GM19043 (cell line): ENCODE data around the gene ARID2.

ENCODE experiments used
- ATAC-seq: cut with Tn5 transposase; IDR thresholded peaks from one replicate; pipeline ENCODE4 v1.9.1; 2021; ENCODE audit warnings: low read depth; ENCODE audit not compliant: unreplicated experiment

The ARID2 gene

GRCh38 chr12:45721369-45721768, 8.1 kb upstream of the ARID2 start:
- no peak for ATAC-seq

GRCh38 chr12:45721954-45722353, 7.6 kb upstream of the ARID2 start:
- no peak for ATAC-seq

- no peak for ATAC-seq
Measured at GRCh38 chr12:45725631-45726602, 3.6 kb upstream of the ARID2 start.

GRCh38 chr12:45726603-45727300, 2.8 kb upstream of the ARID2 start:
- ATAC-seq: no peak

- ATAC-seq: peak; percentile 47
Measured at GRCh38 chr12:45727301-45727979, 2.1 kb upstream of the ARID2 start.

- no peak for ATAC-seq
Measured at GRCh38 chr12:45727980-45728629, 1.4 kb upstream of the ARID2 start.

- ATAC-seq: peak; percentile 47
Measured at GRCh38 chr12:45728630-45729232, 775 bp upstream of the ARID2 start.

- ATAC-seq: no peak
Measured at GRCh38 chr12:45730084-45730347, 510 bp downstream of the ARID2 start.

- ATAC-seq: no peak
Measured at GRCh38 chr12:45730348-45731189, 1.1 kb downstream of the ARID2 start.

GRCh38 chr12:45731190-45731775, 1.8 kb downstream of the ARID2 start:
- ATAC-seq: no peak

- ATAC-seq: no peak
Measured at GRCh38 chr12:45732250-45732649, 2.7 kb downstream of the ARID2 start.

- no peak for ATAC-seq
Measured at GRCh38 chr12:45732936-45733335, 3.4 kb downstream of the ARID2 start.

GRCh38 chr12:45737638-45738037, 8.1 kb downstream of the ARID2 start:
- no peak for ATAC-seq

GRCh38 chr12:45742590-45742989, 13.1 kb downstream of the ARID2 start:
- ATAC-seq: no peak

- no peak for ATAC-seq
Measured at GRCh38 chr12:45743247-45743646, 13.7 kb downstream of the ARID2 start.

- no peak for ATAC-seq
Measured at GRCh38 chr12:45745861-45746277, 16.4 kb downstream of the ARID2 start.

- no peak for ATAC-seq
Measured at GRCh38 chr12:45756666-45757065, 27.2 kb downstream of the ARID2 start.

- ATAC-seq: no peak
Measured at GRCh38 chr12:45757172-45757571, 27.7 kb downstream of the ARID2 start.

GRCh38 chr12:45760333-45760732, 30.8 kb downstream of the ARID2 start:
- ATAC-seq: no peak
